NCI-H1930 (cell line): ENCODE measurements around the gene CCDC92.

Experiments used
- DNase-seq, 2 experiments: peaks; one replicate each; lab custom pipeline; 2025; lab: John Stamatoyannopoulos, UW

Gene CCDC92, protein sequence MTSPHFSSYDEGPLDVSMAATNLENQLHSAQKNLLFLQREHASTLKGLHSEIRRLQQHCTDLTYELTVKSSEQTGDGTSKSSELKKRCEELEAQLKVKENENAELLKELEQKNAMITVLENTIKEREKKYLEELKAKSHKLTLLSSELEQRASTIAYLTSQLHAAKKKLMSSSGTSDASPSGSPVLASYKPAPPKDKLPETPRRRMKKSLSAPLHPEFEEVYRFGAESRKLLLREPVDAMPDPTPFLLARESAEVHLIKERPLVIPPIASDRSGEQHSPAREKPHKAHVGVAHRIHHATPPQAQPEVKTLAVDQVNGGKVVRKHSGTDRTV

DNA sequence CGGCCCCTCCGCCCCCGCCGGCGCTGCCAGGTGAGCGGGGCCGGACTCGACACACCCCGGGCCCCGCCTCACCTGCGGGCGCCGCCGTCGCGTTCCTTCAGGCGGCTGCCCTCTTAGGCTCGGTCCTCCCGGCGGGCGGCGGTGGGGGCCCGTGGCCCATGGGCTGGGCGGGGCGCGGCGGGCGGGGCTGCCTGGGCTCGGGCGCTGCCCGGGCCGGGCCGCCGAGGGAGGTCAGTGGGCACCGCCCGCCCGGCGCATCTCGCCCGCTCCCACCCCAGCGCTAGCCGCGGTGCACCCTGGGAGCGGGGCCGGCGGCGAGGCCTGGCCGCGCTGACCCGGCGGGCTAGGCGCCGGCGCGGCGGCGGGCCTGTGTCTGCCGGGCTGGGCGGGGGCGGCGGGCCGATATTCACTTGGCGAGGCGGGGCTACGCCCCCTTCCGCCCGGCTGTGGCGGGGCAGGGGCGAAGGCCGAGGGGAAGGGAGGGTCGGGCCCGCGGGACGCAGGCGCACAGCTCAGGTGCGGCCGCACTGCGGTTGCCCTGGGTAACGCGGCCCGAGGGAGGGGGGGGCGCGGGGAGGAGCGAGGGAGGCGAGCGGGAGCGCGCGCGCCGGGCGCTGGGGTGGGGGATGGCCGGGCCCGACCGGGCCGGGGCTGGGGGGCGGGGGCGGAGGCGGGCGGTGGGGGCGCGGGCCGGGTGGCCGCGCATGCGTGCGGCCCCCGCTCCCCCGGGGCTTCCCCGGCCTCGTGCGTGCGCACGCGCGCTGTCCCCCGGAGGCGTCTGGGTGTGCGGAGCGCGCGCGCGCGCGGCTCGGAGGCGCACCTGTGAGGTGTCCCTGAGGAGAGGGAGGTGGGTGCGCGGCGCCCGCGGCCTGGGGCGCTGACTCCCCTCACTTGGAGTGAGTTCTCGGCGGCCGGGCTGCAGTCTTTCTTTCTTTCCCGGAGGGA lies at the start of gene CCDC92, which contains the start of gene ZNF664:
CCDC92 (minus strand) TSS at position 375 of the 945 bp plus-strand sequence. CDS start 28,526 bp downstream, outside the sequence.
ZNF664 (plus strand) TSS at position 759 of the 945 bp plus-strand sequence. CDS start 38,930 bp downstream, outside the sequence.
- DNase-seq, result peak; percentile 89 to 99

DNA sequence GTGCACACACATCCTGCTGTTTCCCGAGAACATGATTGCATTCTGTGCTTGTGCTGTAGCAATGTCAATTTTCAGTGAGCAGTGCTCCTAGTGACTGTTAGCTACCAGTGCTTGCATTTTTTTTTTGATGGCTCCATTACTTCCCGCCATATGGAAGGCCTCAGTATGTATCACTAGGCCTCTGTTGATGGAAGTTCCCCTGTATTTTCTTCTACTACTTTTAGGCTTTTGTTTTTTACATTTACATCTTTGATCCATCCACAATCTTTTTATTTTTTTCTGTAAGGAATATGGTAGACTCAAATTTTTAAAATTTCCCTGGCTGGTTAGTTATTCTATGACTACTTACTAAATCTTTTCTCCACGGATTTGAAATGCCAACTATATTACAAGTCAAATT lies 49.5 kb upstream of the CCDC92 start:
- no peak for DNase-seq

DNA sequence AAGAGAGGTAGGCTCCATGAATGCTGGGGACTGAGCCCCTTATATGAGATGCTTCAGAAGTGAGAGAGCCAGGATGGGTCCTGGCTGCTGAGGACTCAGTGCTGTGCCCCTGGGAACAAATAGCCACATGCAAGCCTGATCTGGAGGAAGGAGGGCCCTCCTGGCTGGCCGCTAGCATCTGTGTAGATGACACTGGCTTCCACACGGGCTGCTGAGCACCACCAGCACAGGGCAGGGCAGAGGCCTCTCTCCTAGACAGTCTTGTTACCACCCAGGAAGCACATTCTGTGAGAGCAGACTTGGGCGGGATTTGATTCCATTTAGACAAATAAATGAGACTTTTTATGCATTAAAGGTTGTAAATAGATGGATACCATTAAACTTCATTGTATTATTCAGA lies 48.4 kb upstream of the CCDC92 start:
- no peak for DNase-seq

DNA sequence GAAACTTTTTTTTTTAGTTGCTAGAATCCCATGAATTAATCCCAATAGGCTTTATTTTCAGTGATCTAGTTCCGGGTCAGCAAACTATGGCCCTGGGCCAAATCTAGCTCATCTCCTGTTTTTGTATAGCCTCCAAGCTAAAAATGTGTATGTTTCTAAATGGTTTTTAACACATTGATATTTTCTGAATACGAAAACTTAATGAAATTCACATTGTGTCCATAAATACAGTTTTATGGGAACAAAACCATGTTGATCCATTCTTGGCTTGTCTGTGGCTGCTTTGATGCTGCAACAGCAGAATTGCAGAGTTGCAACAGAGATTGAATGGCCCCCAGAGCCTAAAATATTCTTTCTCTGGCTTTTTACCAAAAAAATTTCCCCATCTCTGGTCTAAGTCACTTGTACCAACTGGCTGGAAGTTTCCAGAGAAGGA lies 47.9 kb upstream of the CCDC92 start:
- DNase-seq, result no peak

DNA sequence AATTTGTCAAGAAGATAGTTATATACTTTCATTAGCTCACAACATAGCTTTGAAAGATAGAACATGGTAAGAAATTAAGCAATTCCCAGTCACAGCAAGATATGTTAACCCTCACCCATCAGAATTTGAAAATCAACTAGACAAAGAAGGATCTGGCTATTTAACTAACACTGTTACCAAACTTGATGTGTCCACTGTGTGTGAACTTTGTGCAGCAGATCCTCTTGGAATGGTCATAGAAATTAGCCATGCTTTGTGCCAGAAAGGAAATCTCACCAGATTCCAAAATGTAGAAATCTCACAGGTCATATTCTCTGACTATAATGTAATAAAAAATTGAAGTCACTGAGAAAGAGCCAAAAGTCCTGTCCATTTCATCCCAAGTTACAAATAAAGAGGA lies 46.5 kb upstream of the CCDC92 start:
- DNase-seq, result no peak

DNA sequence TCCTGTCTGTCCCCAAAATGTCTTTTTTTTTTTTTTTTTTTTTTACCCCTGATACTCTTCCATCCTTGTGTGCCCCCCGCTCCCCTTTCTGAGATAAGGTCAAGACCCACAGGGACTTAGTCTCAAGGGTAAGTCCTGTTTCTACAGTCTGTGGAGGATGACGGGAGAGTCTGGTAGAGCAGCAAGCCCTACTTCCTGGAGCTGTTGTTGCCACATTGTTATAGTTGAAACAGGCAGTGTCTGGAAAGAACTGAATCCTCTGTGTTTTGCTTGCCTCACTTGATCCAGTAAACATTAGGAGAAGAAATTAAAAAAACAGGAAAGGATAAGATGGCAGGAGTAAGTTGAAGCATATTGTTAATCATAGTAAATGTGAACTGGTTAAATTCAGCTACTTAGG lies 45.9 kb upstream of the CCDC92 start:
- DNase-seq, result no peak

DNA sequence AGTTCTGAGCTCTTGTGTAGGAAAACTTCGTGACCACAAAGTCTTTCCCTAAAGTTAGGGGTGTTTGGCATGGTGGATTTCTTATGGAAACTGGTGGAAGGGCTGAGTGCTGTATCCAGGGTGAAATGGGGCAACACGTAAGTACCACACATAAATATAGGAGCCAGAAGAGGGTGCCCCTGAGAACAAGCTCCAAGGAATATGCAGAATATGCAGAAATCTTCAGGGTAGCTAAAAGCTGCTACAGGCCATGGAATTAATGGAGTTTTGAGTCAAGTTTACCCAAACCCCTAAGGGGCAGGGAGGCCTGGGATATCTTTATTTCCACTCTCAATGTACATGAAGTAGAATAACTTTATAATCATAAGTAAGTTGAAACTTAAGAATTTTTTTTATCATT lies 44.4 kb upstream of the CCDC92 start:
- no peak for DNase-seq

DNA sequence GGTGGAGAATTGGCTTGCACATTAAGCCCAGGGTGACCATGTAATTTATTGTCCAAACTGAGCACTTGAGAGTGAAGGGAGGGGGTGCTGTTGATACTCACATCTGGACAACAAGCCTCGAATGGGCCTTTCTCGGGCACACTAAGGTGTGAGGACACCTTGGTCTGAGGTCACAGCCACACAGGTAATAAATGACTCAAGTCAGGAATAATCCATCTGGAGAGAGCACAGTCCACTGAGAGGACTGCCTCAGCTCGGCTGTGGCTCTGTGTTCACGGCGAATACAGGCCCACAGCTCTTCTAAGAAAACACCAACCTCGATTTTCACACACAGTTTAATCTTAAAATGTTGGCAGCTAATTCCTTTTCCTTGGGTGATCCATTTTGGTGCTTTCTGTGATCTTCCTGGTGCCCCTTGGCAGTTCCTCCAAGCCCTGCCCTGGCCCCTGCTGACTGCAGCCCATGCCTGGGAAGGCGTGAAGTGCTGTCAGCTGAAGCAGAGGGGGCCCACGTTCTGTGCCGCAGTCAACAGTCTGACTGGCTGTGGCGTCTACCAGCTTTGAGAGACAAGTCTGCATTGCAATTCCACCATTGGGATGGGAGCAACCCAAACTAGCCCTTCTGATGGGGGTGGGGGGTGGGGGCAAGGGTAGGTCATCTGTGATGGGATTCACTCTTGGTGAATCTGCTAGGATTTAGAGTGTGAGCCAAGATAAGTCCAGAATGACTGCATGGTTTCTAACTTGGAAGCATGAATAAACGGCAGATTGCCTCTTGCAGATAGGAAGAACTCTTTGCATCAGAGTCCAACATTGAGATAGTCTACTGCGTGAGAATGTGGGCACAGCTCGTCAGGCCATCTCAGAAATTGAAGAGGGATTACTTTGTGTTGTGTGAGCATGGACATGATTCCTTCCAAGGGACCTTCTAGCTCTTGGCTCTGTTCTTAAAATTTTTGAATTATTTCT lies 43.1 kb upstream of the CCDC92 start:
- no peak for DNase-seq

DNA sequence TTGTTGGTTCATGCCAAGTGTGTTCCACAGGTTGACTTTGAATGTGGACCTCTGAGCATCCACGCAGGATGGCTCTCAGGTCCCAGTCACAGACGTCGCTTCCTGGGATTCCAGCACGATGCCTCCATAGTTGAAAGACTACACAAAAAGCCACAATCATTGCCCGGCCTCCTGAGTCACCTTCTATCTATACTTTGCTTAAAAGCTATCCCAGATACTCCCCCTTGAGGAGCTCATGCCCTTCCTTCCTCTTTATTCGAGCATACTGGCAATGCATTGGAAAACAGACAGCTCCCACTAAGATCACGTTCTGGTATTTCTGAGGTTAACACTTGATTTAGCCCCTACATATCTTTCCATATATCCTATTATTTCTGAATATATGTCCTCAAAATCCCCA lies 40.4 kb upstream of the CCDC92 start:
- no peak for DNase-seq

DNA sequence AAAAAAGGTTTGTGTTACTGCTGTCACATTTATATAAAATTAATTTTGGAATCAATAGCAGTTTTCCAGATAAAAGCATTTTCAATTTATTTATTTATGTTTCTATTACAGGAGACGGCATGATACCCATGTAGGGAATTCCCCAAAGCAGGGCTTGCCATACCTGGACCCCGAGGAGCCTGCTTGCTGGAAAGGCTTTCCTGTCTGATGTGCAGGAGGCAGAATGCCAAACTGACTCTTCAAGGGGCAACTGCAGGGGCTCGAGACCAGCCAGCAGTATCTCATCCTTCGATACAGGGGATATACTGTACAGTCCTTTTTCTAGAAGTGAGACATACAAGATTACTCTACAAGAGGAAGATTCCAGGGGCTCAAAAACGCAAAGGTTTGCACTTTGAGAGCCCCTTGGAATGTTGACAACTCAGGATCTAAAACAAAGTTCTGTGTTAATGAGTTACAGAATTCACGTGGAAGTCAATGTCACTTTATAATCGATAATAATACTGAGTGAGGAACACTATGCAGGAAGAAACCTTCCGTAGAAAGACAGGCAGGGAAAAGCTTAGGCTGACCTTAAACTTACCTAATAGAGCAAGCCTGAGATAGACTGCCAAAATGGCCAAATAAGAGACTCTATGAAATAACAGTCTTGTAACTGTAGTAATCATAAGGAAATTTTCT lies 38.9 kb upstream of the CCDC92 start:
- no peak for DNase-seq

DNA sequence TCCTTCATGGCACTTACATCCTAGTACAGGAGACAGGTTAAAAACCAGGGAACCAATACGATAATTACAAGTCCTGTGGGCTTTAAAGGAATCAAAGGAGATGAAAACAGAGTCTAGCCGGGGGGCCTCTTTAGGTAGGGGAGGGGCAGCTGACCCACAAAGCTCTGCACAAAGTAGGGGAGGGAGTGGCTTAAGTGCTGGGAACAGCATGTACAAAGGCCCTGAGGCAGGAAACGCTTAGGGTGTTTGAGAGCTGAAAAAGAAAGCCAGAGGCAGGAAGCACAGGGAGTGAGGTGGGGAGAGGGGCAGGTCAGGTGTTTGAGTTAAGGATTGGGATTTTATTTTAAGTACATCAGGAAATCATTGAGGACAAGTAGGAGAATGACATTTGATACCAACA lies 38.1 kb upstream of the CCDC92 start:
- no peak for DNase-seq

DNA sequence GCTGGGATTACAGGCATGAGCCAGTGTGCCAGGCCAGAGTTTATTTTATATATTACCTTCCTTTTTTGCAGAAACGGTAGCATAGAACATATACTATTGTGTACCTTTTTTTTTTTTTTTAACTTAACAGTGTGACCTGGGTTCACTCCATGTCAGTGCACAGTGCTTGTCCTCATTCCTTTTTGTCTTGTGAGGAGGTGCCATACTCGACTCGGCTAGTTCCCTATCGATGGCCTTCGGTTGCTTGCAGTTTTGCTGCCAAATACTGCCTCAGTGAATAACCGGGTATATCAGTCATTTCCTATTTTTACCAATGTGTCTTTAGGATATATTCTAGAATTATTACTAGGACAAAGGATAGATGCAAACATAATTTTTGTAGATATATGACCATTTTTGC lies 37.1 kb upstream of the CCDC92 start:
- DNase-seq, result no peak

DNA sequence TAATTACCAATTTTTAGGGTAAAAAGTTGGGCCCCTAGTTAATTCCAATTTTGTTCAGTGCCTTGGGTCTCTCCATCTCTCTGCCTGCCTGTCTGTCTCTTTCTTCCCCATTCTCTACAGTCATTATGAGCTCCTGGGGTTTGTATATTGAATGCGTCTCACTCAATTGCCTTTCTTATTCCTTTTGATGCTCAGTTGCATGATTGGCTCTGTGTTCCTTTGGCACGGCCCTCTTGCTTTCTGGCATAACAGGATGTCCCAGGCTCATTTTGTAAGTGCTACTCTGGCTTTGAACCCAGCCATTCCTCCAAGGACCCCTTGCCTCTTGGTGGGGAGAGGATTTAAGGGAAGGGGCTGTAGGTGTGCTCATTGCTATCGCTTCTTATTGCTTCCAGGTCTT lies 36.0 kb upstream of the CCDC92 start:
- no peak for DNase-seq

DNA sequence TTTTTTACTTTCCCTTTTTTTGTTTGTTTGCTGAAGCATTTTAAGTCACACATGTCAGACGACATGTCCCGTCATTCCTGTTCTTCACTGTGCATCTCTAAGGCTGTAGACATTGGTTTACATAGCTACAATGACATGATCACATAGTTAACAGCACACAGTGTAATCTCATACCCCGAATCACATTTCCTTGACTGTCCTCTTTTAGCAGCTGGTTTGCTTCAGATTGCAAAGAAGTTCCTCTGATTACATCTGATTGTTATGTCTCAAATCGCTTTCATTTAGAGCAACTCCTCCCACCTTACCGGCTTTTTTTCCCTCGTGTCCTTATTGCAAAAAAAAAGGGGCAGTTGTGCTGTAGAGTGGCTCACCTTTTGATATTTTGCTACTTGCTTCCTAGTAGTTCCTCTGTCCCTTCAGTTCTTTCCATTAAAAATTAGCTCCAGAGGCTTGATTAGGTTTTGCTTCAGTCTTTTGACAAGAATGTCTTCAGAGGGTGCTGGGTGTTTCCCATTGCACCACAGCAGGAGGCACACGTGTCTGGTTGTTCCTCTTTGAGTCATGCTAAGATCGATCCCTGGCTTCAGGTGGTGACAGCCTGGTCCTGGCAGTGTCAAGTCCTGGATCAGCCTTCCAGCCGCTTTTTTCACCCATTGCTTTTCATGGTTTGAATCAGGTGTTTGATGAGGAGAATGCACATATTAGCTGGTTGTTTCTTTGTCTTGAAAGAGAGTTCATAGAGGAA lies 35.4 kb upstream of the CCDC92 start:
- DNase-seq, result no peak

DNA sequence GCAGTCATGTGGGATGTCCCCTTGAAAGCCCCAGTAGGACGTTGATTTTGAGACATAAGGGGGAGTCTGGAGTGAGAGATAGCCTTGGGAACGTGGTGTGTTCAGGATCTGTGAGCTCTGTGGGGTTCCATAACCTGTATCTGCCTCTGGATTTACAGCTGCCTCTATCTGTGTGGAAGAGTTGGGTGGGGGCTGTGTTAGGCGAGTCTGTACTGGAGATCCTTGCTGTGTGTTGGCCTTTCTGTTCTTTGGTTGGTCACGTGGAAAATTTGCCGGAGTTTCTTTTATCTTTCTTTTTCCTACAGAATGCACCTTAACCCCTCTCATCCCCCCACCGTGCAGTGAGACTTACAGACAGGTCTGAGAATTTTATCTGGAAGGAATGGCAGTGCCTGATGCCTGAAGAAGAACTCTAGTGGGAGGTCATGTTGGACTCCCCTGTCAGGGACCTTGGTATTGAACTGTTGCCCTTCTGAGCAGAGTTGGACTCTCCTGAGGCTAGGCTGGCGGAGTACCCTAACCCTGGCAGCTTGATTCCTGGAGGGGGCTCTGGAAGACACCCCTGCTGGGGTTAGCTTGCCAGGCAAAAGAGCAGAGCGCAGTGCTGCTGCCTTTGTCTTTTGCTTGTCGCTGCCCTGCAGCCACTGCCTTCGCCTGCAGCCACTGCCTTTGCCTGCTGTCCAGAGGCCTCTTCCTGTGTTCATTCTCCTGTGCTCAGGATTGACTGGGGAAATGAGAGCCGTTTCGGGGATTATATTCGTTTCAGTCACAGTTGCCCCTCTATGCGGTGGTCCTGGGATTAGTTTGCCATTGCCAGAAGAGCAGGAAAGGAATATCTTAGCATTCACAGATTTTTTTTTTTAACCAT lies 34.4 kb upstream of the CCDC92 start:
- DNase-seq, result no peak

DNA sequence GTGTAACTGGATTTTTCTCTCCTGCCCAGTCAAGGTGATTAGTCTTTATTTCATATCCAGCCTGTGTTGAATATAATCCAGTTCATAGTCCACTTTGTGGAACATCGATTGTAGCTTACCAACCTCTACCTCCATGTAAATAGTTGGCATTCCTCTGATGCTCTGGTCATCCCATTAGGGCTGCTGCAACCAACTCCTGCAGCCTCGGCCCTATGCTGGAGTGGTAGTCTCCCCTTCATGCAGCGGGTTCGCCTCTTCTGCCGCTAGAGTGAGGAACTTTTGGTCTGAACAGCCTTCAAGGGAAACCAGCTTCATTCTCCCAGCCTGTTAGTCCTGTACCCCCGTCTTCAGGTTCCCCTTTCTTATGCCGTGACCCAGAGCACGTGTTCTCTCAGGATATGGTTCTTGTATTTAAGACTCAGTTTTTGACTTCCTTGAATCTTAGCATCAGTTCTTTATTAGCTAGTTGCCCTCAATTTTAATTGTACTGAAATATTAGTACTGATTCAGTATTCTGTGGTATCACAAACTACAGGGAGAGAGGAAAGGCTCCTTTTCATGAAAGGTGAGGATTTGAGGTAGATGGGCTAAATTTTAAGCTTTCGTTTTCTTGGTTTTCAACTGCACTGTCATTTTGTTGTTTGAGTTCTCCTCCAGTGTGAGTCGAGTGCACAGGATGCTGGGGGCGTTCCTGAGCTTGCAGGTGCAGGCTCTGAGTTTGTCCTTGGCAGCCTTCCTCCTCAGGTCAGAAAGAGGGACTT lies 33.6 kb upstream of the CCDC92 start:
- DNase-seq, result no peak

DNA sequence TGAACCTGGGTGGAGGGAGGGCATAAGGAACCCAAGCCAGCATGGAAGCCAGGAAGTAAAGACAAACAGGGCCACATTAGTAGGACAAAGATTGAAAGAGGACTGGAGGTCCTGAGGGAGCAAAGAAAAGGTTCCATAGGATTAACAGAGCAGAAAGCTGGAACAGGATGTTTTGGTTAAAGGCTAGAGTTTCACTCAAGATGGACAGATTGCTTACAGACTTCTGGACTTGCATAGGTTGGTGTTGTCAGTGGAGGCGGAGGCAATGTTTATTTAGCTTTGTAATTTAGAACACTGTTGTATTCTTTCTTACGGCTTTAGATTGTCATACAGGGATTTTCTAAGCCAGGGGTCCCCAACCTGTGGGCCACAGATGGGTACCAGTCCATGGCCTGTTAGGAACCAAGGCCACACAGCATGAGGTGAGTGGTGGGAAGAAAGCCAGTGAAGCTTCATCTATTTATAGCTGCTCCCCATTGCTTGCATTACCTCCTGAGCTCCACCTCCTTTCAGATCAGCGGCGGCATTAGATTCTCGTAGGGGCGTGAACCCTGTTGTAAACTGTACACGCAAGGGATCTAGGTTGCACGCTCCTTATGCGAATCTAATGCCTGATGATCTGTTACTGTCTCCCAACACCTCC lies 31.7 kb upstream of the CCDC92 start:
- DNase-seq, result no peak

DNA sequence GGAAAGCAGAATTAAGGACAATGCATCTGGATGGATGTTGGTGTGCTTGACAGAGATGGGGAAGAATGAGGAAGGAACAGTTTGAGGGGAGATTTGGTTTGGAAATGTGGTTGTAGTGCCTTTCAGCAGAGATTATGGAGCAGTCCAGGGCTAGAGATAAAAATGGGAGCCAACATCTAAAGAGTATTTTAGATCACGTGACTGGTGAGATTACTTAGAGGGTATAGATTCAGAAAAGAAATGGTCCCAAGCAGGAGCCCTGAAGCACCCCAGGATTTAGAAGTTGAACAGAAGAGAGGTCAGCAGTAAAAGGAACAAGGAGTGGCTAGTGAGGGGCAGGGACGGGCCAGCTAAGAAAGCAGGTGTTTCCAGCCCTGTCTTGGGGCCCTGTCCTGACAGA lies 30.0 kb upstream of the CCDC92 start:
- DNase-seq, result no peak
